Measurements from ENCODE around the gene HPS4.
A peak's percentile ranks its signal among the peaks of the same experiment; 100 is the strongest.

HPS4 gene

GRCh38 chr22:26496456-26496855 is 12.9 kb upstream of the HPS4 start:
- no peak for DNase-seq

- DNase-seq: no peak
Measured at GRCh38 chr22:26494506-26494905, 10.9 kb upstream of the HPS4 start.

GRCh38 chr22:26492220-26492619 is 8.6 kb upstream of the HPS4 start:
- no peak for DNase-seq

- DNase-seq: no peak
Measured at GRCh38 chr22:26489447-26490036, 6.0 kb upstream of the HPS4 start.

GRCh38 chr22:26487996-26488395 is 4.4 kb upstream of the HPS4 start:
- no peak for DNase-seq

- DNase-seq: no peak
Measured at GRCh38 chr22:26486394-26486793, 2.8 kb upstream of the HPS4 start.

- DNase-seq: no peak
Measured at GRCh38 chr22:26485806-26486390, 2.3 kb upstream of the HPS4 start.

GRCh38 chr22:26485013-26485412 is 1.4 kb upstream of the HPS4 start:
- DNase-seq: no peak

GRCh38 chr22:26484360-26484706 is 750 bp upstream of the HPS4 start:
- DNase-seq: peak; percentile 16

- DNase-seq: no peak
Measured at GRCh38 chr22:26483043-26483438, 542 bp downstream of the HPS4 start.

- DNase-seq: no peak
Measured at GRCh38 chr22:26482161-26482560, 1.4 kb downstream of the HPS4 start.

GRCh38 chr22:26481694-26482093 is 1.9 kb downstream of the HPS4 start:
- no peak for DNase-seq

- DNase-seq: no peak
Measured at GRCh38 chr22:26481112-26481693, 2.4 kb downstream of the HPS4 start.

GRCh38 chr22:26480611-26480932 is 3.0 kb downstream of the HPS4 start:
- no peak for DNase-seq

- DNase-seq: no peak
Measured at GRCh38 chr22:26479792-26480610, 3.6 kb downstream of the HPS4 start.

- no peak for DNase-seq
Measured at GRCh38 chr22:26479043-26479791, 4.4 kb downstream of the HPS4 start.

GRCh38 chr22:26477341-26477731 is 6.2 kb downstream of the HPS4 start:
- DNase-seq: no peak

- no peak for DNase-seq
Measured at GRCh38 chr22:26476705-26477340, 6.8 kb downstream of the HPS4 start.

GRCh38 chr22:26474682-26475081 is 8.9 kb downstream of the HPS4 start:
- no peak for DNase-seq

- DNase-seq: no peak
Measured at GRCh38 chr22:26471522-26471921, 12.1 kb downstream of the HPS4 start.

- no peak for DNase-seq
Measured at GRCh38 chr22:26470807-26471206, 12.8 kb downstream of the HPS4 start.

- DNase-seq: no peak
Measured at GRCh38 chr22:26466196-26466595, 17.4 kb downstream of the HPS4 start.

- DNase-seq: no peak
Measured at GRCh38 chr22:26464312-26464711, 19.3 kb downstream of the HPS4 start.
